CD14-positive monocyte (primary cell): ENCODE measurements around the gene NRXN3. TPM values are rescaled to one million over a fixed set of nuclear protein-coding genes. Genes with fewer than 3 reads are reported as not detected.

Source experiments
- DNase-seq, 3 donors: peaks; one replicate each; pipeline ENCODE4 v3.0.0-alpha.2; 2011 to 2022
- H2AFZ ChIP-seq: 2 replicates; pipeline ENCODE4 v1.6.0; 2012; ENCODE audit warnings: mild to moderate bottlenecking, low read depth, low read length, inconsistent platforms; ENCODE audit not compliant: insufficient read depth, poor library complexity, severe bottlenecking
- H3K27ac ChIP-seq, 2 donors: 1 replicate in 1 of 2; 2 replicates in 1 of 2; pipeline ENCODE4 v1.5.1; 2012 to 2013; ENCODE audit warnings: low read length in 2 of 2, control low read depth in 1 of 2, inconsistent platforms in 1 of 2, low read depth in 1 of 2, mild to moderate bottlenecking in 1 of 2
- H3K27me3 ChIP-seq, 2 donors: one replicate each; pipeline versions ENCODE4 v1.6.0 to v1.6.1; 2011 to 2013; ENCODE audit warnings: low read length in 2 of 2; ENCODE audit not compliant: control insufficient read depth in 2 of 2, insufficient read depth in 2 of 2
- H3K36me3 ChIP-seq, 2 donors: replicated peaks in 1 of 2; 1 replicate in 1 of 2; 2 replicates in 1 of 2; pipeline versions ENCODE4 v1.5.1 to v1.6.1; 2012 to 2013; ENCODE audit warnings: low read length in 2 of 2, control low read depth in 1 of 2, inconsistent platforms in 1 of 2, mild to moderate bottlenecking in 1 of 2; ENCODE audit not compliant: insufficient read depth in 2 of 2, control insufficient read depth in 1 of 2
- H3K4me1 ChIP-seq, 2 donors: 1 replicate in 1 of 2; 2 replicates in 1 of 2; pipeline versions ENCODE4 v1.5.1 to v1.6.1; 2012 to 2013; ENCODE audit warnings: low read length in 2 of 2, control low read depth in 1 of 2, inconsistent platforms in 1 of 2, mild to moderate bottlenecking in 1 of 2, moderate library complexity in 1 of 2; ENCODE audit not compliant: insufficient read depth in 2 of 2, control insufficient read depth in 1 of 2
- H3K4me2 ChIP-seq: replicated peaks from 2 replicates; pipeline ENCODE3; 2012; ENCODE audit warnings: low read length, moderate library complexity, mild to moderate bottlenecking; ENCODE audit not compliant: poor library complexity, severe bottlenecking; ENCODE audit errors: extremely low read depth
- H3K4me3 ChIP-seq, 3 experiments: fragments of 200-600 bp in 1 of 3; sonication (generic) in 1 of 3; replicated peaks in 1 of 3; 1 replicate in 2 of 3; 2 replicates in 1 of 3; pipeline ENCODE4 v1.5.1; 2011 to 2013; ENCODE audit warnings: low read length in 3 of 3, mild to moderate bottlenecking in 3 of 3, control low read depth in 2 of 3, low read depth in 2 of 3, inconsistent platforms in 1 of 3, moderate library complexity in 1 of 3
- H3K79me2 ChIP-seq: 2 replicates; pipeline ENCODE4 v1.6.0; 2012; ENCODE audit warnings: mild to moderate bottlenecking, control low read depth, inconsistent platforms, low read length, moderate library complexity; ENCODE audit not compliant: insufficient read depth
- H3K9ac ChIP-seq: 2 replicates; pipeline ENCODE4 v1.6.0; 2017; ENCODE audit warnings: low read length, mild to moderate bottlenecking; ENCODE audit not compliant: insufficient read depth, poor library complexity, severe bottlenecking
- H3K9me3 ChIP-seq, 2 donors: replicated peaks in 1 of 2; 1 replicate in 1 of 2; 2 replicates in 1 of 2; pipeline versions ENCODE4 v1.5.1 to v1.6.1; 2012 to 2013; ENCODE audit warnings: low read length in 2 of 2, control low read depth in 1 of 2; ENCODE audit not compliant: control insufficient read depth in 1 of 2, insufficient read depth in 1 of 2
- H4K20me1 ChIP-seq: 2 replicates; pipeline ENCODE4 v1.6.0; 2012; ENCODE audit warnings: mild to moderate bottlenecking, low read length, control low read depth, moderate library complexity; ENCODE audit not compliant: insufficient read depth
- H3K27ac Mint-ChIP-seq, 7 donors: one replicate each; pipeline ENCODE4 v1.8.0; 2020; ENCODE audit warnings: mild to moderate bottlenecking in 7 of 7, mixed read lengths in 7 of 7, moderate library complexity in 6 of 7, inconsistent platforms in 2 of 7
- H3K27me3 Mint-ChIP-seq, 3 donors: one replicate each; pipeline ENCODE4 v1.8.0; 2021 to 2022; ENCODE audit warnings: low read depth in 3 of 3, mild to moderate bottlenecking in 3 of 3, mixed read lengths in 3 of 3, moderate library complexity in 3 of 3, inconsistent platforms in 1 of 3
- H3K36me3 Mint-ChIP-seq, 2 donors: one replicate each; pipeline ENCODE4 v1.8.0; 2020; ENCODE audit warnings: mixed read lengths in 2 of 2, inconsistent platforms in 1 of 2, mild to moderate bottlenecking in 1 of 2
- H3K4me1 Mint-ChIP-seq: one replicate; pipeline ENCODE4 v1.8.0; 2020; ENCODE audit warnings: mild to moderate bottlenecking, mixed read lengths
- H3K4me3 Mint-ChIP-seq, 2 donors: one replicate each; pipeline ENCODE4 v1.8.0; 2020; ENCODE audit warnings: mild to moderate bottlenecking in 2 of 2, mixed read lengths in 2 of 2, moderate library complexity in 1 of 2
- H3K9me3 Mint-ChIP-seq, 7 donors: one replicate each; pipeline ENCODE4 v1.8.0; 2020 to 2022; ENCODE audit warnings: mixed read lengths in 7 of 7, mild to moderate bottlenecking in 6 of 7, moderate library complexity in 6 of 7, inconsistent platforms in 2 of 7
- WGBS: methylation state at CpG from one replicate; pipeline ENCODE4 v1.1.5; 2013; ENCODE audit warnings: missing lambda C conversion rate; ENCODE audit not compliant: insufficient coverage; 5-methylcytosine and 5-hydroxymethylcytosine counted together
- intact Hi-C, 2 donors: fragments of 100-400 bp; cut with micrococcal nuclease; formaldehyde crosslinking; loops; one replicate each; pipeline versions ENCODE4 v1.15.0 to v1.15.1; 2023
- polyA plus RNA-seq, 3 donors: library from polyadenylated mRNA; depleted of rRNA in 1 of 3; unstranded in 2 of 3; stranded (reverse) in 1 of 3; fragments of 300-500 nt in 2 of 3; fragments of >200 nt in 1 of 3; fragmentation: Illumina TruSeq in 2 of 3; gene quantifications; 1 replicate in 2 of 3; 2 replicates in 1 of 3; pipeline ENCODE4 v1.2.3, GENCODE V29; 2012 to 2021
- TF ChIP-seq, protein P1 (sequence below): fragments of 200-600 bp; IDR thresholded peaks from one replicate; pipeline ENCODE4 v1.8.0; 2022; ENCODE audit warnings: antibody characterized with exemption, mild to moderate bottlenecking

NRXN3 gene
- polyA plus RNA-seq, 3 donors: not detected

DNA sequence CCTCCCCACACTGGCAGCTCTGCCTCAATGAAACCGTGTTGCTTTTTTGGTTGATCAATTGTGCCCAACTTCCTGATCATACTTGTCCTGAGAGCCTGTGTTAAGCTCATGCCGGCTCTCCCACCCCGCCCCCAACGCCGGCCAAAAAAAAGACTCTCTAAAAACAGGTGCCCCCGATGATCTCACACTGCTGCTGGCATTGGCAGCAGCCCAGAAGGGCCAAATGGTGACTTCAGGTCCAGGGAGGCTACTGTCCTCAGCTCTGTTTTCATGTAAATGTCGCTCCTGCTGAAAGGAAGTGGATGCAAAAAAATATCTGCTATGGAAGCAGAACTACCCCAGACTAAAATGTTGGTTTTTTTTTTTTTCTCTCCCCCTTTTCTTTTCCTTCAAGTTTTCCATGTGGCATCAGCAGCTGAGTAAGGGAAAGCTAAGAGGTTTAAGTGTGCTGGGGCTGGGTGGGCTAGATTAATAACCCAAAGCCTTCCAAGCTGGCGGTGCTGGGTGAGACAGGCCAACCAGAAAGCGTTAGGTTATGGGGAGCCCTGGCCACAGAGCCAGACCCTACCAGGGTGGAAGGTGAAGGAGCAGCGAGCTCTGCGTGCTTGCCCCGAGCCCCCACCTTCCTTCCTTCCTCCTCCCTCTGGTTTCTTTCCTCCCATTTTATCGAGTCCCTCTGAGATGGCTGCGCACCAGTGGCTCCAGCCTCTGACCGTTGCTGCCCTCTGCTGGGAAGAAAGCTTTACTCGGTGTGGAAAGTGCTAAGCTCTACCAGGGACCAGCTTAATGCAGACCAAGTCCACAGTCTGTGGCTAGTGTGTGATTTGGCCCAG is 396.1 kb downstream of the NRXN3 start:
- Histone ChIP-seq H3K27ac (no peak overlapping the region), H3K79me2 (no peaks in the 10 kb centered on the region), H3K27me3 (no peaks in the 10 kb centered on the region), H4K20me1 (no peaks in the 10 kb centered on the region), H3K4me1 (no peaks in the 10 kb centered on the region), H3K4me3 (peak overlapping the region in 1 of 3 experiments; percentile 41), H3K4me2 (peak overlapping the region; percentile 33), H3K36me3 (no peaks in the 10 kb centered on the region), H3K9me3 (no peaks in the 10 kb centered on the region), H2AFZ (peak overlapping the region; percentile 62), H3K9ac (no peak overlapping the region)
- TF ChIP-seq, protein P1, sequence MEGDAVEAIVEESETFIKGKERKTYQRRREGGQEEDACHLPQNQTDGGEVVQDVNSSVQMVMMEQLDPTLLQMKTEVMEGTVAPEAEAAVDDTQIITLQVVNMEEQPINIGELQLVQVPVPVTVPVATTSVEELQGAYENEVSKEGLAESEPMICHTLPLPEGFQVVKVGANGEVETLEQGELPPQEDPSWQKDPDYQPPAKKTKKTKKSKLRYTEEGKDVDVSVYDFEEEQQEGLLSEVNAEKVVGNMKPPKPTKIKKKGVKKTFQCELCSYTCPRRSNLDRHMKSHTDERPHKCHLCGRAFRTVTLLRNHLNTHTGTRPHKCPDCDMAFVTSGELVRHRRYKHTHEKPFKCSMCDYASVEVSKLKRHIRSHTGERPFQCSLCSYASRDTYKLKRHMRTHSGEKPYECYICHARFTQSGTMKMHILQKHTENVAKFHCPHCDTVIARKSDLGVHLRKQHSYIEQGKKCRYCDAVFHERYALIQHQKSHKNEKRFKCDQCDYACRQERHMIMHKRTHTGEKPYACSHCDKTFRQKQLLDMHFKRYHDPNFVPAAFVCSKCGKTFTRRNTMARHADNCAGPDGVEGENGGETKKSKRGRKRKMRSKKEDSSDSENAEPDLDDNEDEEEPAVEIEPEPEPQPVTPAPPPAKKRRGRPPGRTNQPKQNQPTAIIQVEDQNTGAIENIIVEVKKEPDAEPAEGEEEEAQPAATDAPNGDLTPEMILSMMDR: peak; percentile 68
- H3K27me3 Mint-ChIP-seq: peaks cover 0 to 4% (median 0%) of the 10 kb centered on the region in 3 donors
- intact Hi-C loops: loop anchor here in 1 of 2 donors (10.0 kb wide), 2 partner anchors 121 to 701 kb away; no protein-coding TSS in a partner anchor
- H3K4me1 Mint-ChIP-seq: peaks cover 9% of the 10 kb centered on the region
- WGBS: 56% methylated on average over 7 of the region's 16 CpGs
- peak; percentile 12 to 37 (median 28) for DNase-seq
- H3K36me3 Mint-ChIP-seq: no peaks in the 10 kb centered on the region
- peak overlapping the region in 1 of 2 donors; percentile 33 for H3K4me3 Mint-ChIP-seq
- peaks cover 0 to 3% (median 0%) of the 10 kb centered on the region in 7 donors for H3K9me3 Mint-ChIP-seq
- H3K27ac Mint-ChIP-seq: peak overlapping the region in 1 of 7 donors; percentile 35

DNA sequence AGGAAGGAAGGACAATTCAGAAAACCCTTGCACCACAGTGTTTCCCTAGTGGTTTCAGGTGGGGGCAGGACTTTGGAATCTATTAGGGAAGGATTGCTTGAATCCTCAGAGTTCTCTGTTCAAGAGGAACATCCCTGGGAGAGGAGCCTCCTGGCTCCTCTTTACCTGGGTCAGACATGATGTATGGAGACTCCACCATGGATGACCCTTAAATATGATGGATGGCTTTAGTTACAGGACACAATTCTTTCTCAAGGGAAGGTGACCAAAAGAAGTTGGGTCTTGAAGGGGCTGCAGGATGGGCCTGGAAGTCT is 396.6 kb downstream of the NRXN3 start:
- H2AFZ ChIP-seq: peak overlapping the region; percentile 62
- no peaks in the 10 kb centered on the region for H3K36me3 ChIP-seq
- TF ChIP-seq, protein P1: peak; percentile 46
- H3K9me3 ChIP-seq: no peaks in the 10 kb centered on the region
- no peaks in the 10 kb centered on the region for H3K27me3 ChIP-seq
- Mint-ChIP-seq H3K4me1 (peaks cover 9% of the 10 kb centered on the region), H3K9me3 (peaks cover 0 to 3% (median 0%) of the 10 kb centered on the region in 7 donors), H3K36me3 (no peaks in the 10 kb centered on the region), H3K27me3 (peaks cover 0 to 4% (median 0%) of the 10 kb centered on the region in 3 donors), H3K4me3 (no peak overlapping the region), H3K27ac (no peak overlapping the region)
- no peaks in the 10 kb centered on the region for H3K79me2 ChIP-seq
- no peak overlapping the region for H3K4me2 ChIP-seq
- no peaks in the 10 kb centered on the region for H4K20me1 ChIP-seq
- no peak overlapping the region for H3K9ac ChIP-seq
- no peak overlapping the region for H3K4me3 ChIP-seq
- H3K4me1 ChIP-seq: no peaks in the 10 kb centered on the region
- no peak overlapping the region for H3K27ac ChIP-seq
- intact Hi-C loops: loop anchor here in 1 of 2 donors (10.0 kb wide), 2 partner anchors 122 to 702 kb away; no protein-coding TSS in a partner anchor
- no peak for DNase-seq
